MV-4-11 (cell line): ENCODE results near the gene MYO5A.
"Not testable (repeated sequence)": the region's sequence is repeated elsewhere in the genome, so short reads cannot be mapped to it uniquely, and the experiment has no call there.

Experiments used
- DNase-seq: peaks from one replicate; lab custom pipeline; 2025; lab: John Stamatoyannopoulos, UW

MYO5A gene

GRCh38 chr15:52463638-52464037 lies 65.0 kb downstream of the MYO5A start:
- peak; percentile 12 for DNase-seq

DNA sequence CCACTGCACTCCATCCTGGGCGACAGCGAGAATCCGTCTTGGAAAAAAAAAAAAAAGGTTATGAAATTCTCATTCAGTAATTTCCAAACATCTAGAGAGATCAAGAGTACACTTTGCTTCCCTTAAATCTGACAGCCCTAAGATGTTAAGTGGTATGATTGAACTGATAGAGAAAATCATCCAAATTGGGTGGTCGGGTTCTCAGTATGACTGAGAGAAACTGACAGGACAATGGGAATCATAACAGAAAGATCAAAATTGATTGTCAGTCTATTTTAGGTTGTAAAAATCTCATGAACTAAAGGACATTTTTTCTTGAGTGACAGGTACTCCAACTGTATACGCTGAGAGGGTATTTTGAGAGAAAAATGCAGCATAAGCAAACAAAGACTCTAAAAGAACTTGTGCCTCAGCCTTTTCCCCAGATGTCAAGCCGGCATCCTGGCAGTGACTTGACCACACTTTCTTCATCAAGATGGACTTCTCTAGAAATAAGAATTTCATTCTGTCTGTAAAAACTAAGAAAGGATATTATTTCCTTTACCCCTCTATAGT lies 65.8 kb downstream of the MYO5A start:
- DNase-seq = no peak

GRCh38 chr15:52459701-52460100 lies 69.0 kb downstream of the MYO5A start:
- not testable (repeated sequence) for DNase-seq

DNA sequence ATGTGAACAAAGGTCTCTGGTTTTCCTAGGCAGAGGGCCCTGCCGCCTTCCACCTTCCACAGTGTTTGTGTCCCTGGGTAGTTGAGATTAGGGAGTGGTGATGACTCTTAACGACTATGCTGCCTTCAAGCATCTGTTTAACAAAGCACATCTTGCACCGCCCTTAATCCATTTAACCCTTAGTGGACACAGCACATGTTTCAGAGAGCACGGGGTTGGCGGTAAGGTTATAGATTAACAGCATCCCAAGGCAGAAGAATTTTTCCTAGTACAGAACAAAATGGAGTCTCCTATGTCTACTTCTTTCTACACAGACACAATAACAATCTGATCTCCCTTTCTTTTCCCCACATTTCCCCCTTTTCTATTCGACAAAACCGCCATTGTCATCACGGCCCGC lies 69.4 kb downstream of the MYO5A start:
- not testable (repeated sequence) for DNase-seq

- no peak for DNase-seq
Measured at GRCh38 chr15:52448011-52448890, 80.4 kb downstream of the MYO5A start.

DNA sequence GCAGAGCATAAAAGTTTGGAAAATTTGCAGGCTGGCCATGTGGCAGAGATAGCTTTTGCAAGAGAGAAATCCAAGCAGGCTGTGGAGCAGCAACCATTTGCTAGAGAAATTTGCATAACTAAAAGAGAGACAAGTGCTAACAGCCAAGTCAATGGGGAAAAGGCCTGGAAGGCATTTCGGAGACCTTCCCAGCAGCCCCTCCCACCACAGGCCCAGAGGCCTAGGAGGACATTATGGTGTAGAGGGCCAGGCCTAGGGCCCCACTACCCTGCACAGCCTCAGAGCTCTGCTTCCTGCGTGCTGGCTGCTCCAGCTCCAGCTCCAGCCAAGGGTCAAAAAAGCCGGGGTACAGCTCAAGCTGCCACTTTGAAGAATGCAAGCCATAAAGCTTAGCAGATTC lies 82.7 kb downstream of the MYO5A start:
- no peak for DNase-seq

GRCh38 chr15:52445553-52445952 lies 83.1 kb downstream of the MYO5A start:
- DNase-seq = no peak

- DNase-seq = not testable (repeated sequence)
Measured at GRCh38 chr15:52443205-52443604, 85.5 kb downstream of the MYO5A start.

GRCh38 chr15:52441841-52442240 lies 86.8 kb downstream of the MYO5A start:
- no peak for DNase-seq

DNA sequence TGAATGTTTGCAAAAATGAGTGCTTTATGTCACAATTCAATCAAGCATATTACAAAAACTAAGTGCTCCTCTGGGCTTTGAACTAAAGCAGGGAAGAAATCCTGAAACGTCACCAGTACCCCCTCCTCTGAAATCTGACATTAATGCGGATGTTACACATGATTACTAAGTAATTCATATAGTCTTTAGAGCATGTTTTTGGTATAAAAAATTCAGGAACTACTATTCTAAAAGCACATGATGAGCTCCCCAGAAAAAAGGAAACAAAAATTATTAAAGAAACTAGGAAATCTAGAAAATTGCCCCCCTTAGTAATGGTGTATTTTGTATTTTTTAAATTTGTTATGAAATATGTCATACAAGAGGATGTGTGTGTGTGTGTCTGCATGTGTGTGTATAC lies 87.7 kb downstream of the MYO5A start:
- no peak for DNase-seq

- peak; percentile 37 for DNase-seq
Measured at GRCh38 chr15:52440414-52440813, 88.3 kb downstream of the MYO5A start.

GRCh38 chr15:52439470-52439869 lies 89.2 kb downstream of the MYO5A start:
- no peak for DNase-seq

DNA sequence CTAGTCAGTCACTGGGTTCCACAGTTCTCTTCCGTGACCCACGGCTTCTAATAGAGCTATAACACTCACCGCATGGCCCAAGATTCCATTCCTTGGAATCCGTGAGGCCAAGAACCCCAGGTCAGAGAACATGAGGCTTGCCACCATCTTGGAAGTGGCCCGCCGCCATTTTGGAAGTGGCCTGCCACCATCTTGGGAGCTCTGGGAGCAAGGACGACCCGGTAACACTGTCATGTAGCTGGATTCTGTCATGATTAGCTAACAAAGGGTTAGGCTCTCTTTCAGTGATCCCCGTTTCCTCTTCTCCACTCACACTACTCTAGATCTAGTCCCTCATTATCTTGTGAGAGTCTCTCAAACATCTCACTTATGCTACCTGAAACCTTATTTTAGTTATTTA lies 89.6 kb downstream of the MYO5A start:
- not testable (repeated sequence) for DNase-seq

- DNase-seq = peak; percentile 86
Measured at GRCh38 chr15:52438047-52438446, 90.6 kb downstream of the MYO5A start.

DNA sequence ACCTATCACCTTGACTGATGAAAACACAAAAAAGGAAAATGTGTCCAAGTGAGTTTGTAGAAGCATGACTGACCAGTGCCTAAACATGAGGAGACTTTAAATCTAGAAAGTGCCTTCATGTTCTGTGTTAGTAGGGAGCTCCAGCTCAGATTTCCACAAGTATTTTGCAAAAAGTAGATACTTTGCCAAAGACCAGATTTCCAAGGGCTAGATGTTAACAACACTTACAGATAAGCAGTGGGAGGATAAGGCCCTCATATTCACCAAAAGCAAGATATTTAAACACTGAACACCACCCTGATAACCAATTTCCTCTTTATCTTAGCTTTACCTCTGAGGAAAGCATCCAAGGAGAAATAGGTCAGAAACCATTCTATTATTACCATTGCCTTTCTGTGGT lies 91.0 kb downstream of the MYO5A start:
- no peak for DNase-seq

DNA sequence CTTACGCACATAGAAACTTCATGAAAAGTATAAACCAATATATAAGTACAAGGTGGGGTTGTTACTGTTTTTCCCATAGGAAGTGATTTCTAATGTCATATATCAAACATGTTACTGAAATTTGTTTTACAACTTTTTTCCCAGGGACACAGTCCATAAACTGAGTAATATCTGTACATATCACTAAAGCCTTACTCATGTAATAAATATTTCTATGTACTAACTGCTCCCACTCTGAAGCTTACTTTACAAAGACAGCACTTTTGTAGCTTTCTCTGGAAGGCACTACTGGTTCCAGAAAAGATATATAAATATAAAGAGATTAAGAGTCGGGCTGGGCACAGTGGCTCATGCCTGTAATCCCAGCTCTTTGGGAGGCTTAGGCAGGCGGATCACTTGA lies 91.7 kb downstream of the MYO5A start:
- no peak for DNase-seq

DNA sequence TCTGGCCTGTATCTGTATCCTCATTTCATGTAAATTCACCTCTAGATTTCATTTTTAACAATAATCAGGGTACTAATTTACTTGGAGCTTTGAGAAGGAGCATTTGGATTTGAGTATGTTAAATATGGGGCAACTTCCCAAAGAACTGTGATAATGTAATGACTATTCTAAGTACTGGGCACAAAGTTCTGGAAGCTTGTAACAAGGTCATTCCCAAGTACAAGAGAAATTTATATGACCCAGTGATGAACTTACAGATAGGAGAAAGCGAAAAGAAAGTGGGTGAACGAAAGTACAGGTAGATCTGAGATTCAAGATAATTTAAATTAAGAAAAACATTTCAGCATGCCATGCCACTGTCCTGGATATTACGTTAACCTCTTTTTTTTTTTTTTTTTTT lies 93.8 kb downstream of the MYO5A start:
- DNase-seq = no peak

DNA sequence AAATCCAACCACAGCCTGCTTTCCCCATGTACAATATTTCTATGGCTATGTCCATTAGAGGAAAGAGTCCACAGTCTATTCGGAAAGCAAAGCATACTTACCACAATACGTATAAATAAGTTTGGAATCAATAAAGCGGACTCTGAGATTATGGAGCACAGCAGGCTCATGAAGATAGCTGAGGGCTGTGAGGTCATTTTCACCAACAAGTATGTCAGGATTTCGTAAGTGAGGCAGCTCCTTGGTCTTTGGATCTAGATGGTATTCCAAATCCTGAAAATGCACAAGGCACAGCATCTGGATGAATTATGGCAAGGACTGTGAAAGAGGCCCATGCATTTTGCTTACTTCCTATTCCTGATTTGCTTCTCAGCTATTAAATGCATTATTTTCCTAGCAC lies 100.4 kb downstream of the MYO5A start:
- DNase-seq = no peak

DNA sequence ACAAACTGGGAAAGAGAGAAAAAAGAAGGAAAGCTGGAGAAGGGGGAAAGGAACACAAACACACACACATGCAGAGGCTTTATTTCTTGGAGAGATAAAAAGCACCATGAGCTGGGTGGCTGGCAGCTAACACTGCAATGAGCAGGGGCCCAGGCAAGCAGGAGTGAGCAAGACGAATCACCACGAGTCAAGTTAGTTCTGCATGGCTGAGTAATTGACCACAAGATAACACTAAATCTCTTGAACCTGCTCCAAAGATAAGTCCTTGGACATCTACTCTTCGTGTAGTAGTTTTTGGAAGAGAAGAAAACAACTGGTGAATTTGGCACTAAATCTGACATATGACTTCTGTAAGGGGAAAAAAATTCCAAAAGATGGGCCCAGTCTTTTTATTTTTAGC lies 100.9 kb downstream of the MYO5A start:
- DNase-seq = peak; percentile 28

GRCh38 chr15:52424856-52425431 lies 103.7 kb downstream of the MYO5A start:
- DNase-seq = no peak

GRCh38 chr15:52423852-52424251 lies 104.8 kb downstream of the MYO5A start:
- no peak for DNase-seq

DNA sequence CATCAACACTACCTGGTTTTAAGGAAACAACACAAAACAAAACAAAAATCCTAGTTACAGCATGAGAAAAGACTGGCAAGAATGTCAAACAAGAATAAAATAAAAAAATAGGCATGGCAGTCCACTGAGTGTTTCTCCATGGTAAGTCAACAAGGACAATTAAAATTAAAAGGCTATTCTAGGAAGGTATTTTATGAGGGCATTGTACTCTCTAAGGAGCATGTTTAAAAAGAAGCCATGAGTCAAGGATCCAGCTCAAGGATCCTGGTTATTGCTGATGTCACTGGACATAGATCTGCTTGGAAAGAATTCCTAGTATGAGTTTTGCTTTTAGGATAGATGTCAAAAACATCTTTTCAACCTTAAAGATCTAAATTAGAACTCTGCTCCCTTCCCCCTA lies 106.7 kb downstream of the MYO5A start:
- DNase-seq = no peak

DNA sequence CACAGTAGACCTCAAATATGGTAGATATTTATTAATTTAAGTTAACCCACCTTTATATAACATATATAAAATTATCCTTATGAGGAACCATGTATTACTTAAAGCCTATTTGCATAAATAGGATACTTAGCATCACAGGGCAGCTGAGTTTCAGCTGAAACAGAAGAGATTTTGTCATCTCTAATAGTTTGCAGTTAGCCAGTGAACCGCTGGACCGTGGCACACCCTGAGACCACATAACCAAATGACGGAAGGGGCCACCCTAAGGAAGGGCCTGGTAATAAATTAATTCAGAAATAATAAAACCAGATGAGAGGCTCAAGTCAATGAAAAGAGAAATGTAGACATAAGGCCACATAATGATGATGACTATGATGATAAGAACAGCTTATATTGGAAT lies 107.7 kb downstream of the MYO5A start:
- no peak for DNase-seq
